MM.1S (cell line): ENCODE results near the gene SYCN.

ENCODE experiments used
- DNase-seq: peaks from one replicate; pipeline ENCODE4 v3.0.0-alpha.2; 2015
- H2AFZ ChIP-seq: fragments of 300-600 bp; sonication (generic); 2 replicates; pipeline ENCODE4 v1.6.0; 2016; ENCODE audit warnings: antibody characterized with exemption, low read length
- H3F3A ChIP-seq: fragments of 300-600 bp; sonication (generic); 2 replicates; pipeline ENCODE4 v1.6.1; 2016; ENCODE audit warnings: mild to moderate bottlenecking, antibody characterized with exemption, low read length, moderate library complexity, mixed read lengths; ENCODE audit not compliant: insufficient read depth
- H3K27ac ChIP-seq: fragments of 300-600 bp; sonication (generic); 2 replicates; pipeline ENCODE4 v1.5.1; 2016; ENCODE audit warnings: mild to moderate bottlenecking, low read length
- H3K27me3 ChIP-seq: fragments of 300-600 bp; sonication (generic); replicated peaks from 2 replicates; pipeline ENCODE4 v1.6.0; 2016; ENCODE audit warnings: low read length; ENCODE audit not compliant: insufficient read depth
- H3K36me3 ChIP-seq: fragments of 300-600 bp; sonication (generic); replicated peaks from 2 replicates; pipeline ENCODE4 v1.6.1; 2016; ENCODE audit warnings: mild to moderate bottlenecking, low read length, mixed read lengths; ENCODE audit not compliant: insufficient read depth
- H3K4me1 ChIP-seq: fragments of 300-600 bp; sonication (generic); 2 replicates; pipeline ENCODE4 v1.6.1; 2016; ENCODE audit warnings: low read length, mixed read lengths
- H3K4me2 ChIP-seq: fragments of 300-600 bp; sonication (generic); 2 replicates; pipeline ENCODE4 v1.6.0; 2016; ENCODE audit warnings: low read depth, low read length
- H3K4me3 ChIP-seq: fragments of 300-600 bp; sonication (generic); 2 replicates; pipeline ENCODE4 v1.5.1; 2016; ENCODE audit warnings: low read length, mixed read lengths
- H3K79me2 ChIP-seq: fragments of 300-600 bp; sonication (generic); 2 replicates; pipeline ENCODE4 v1.6.1; 2016; ENCODE audit warnings: mixed run types, low read length, mixed read lengths
- H3K9ac ChIP-seq: fragments of 300-600 bp; sonication (generic); 2 replicates; pipeline ENCODE4 v1.6.1; 2016; ENCODE audit warnings: low read length, mixed read lengths
- H3K9me2 ChIP-seq: fragments of 300-600 bp; sonication (generic); replicated peaks from 2 replicates; pipeline ENCODE4 v1.6.1; 2016; ENCODE audit warnings: mild to moderate bottlenecking, low read length, mixed read lengths; ENCODE audit not compliant: insufficient read depth
- H3K9me3 ChIP-seq: fragments of 300-600 bp; sonication (generic); replicated peaks from 2 replicates; pipeline ENCODE4 v1.6.1; 2016; ENCODE audit warnings: mild to moderate bottlenecking, low read length, mixed read lengths; ENCODE audit not compliant: insufficient read depth
- H4K20me1 ChIP-seq: fragments of 300-600 bp; sonication (generic); 2 replicates; pipeline ENCODE4 v1.6.1; 2016; ENCODE audit warnings: mild to moderate bottlenecking, low read length, moderate library complexity, mixed read lengths; ENCODE audit not compliant: insufficient read depth
- EZH2 ChIP-seq: fragments of 300-600 bp; sonication (generic); optimal IDR thresholded peaks from 2 replicates; pipeline ENCODE3; 2017; ENCODE audit warnings: low read depth, mild to moderate bottlenecking, antibody characterized with exemption, low read length, mixed read lengths
- EZH2phosphoT487 ChIP-seq: fragments of 300-600 bp; sonication (generic); IDR thresholded peaks from 2 replicates; pipeline ENCODE4 v1.6.1; 2018; ENCODE audit warnings: antibody characterized with exemption, low read length
- TF ChIP-seq, protein P1 (sequence below): fragments of 300-600 bp; sonication (generic); IDR thresholded peaks from 2 replicates; pipeline ENCODE4 v1.5.1; 2016; ENCODE audit warnings: antibody characterized with exemption, low read length, mixed read lengths

Gene SYCN

DNA sequence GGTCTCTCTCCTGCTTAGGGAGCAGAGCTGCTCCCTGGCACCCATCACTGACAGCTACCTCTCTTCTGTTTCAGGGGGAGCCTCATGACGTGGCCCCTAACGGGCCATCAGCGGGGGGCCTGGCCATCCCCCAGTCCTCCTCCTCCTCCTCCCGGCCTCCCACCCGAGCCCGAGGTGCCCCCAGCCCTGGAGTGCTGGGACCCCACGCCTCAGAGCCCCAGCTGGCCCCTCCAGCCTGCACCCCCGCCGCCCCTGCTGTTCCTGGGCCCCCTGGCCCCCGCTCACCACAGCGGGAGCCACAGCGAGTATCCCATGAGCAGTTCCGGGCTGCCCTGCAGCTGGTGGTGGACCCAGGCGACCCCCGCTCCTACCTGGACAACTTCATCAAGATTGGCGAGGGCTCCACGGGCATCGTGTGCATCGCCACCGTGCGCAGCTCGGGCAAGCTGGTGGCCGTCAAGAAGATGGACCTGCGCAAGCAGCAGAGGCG is 30.5 kb downstream of the SYCN start:
- Histone ChIP-seq H3K9me2 (no peaks in the 10 kb centered on the region), H3K9ac (no peak overlapping the region), H3K4me3 (no peak overlapping the region), H3F3A (no peaks in the 10 kb centered on the region), H3K27me3 (no peaks in the 10 kb centered on the region), H3K79me2 (no peaks in the 10 kb centered on the region), H4K20me1 (no peaks in the 10 kb centered on the region), H2AFZ (no peak overlapping the region), H3K9me3 (no peaks in the 10 kb centered on the region), H3K4me1 (no peaks in the 10 kb centered on the region), H3K4me2 (no peak overlapping the region), H3K36me3 (no peaks in the 10 kb centered on the region), H3K27ac (no peak overlapping the region)
- DNase-seq = no peak
- no peak for TF ChIP-seq EZH2

DNA sequence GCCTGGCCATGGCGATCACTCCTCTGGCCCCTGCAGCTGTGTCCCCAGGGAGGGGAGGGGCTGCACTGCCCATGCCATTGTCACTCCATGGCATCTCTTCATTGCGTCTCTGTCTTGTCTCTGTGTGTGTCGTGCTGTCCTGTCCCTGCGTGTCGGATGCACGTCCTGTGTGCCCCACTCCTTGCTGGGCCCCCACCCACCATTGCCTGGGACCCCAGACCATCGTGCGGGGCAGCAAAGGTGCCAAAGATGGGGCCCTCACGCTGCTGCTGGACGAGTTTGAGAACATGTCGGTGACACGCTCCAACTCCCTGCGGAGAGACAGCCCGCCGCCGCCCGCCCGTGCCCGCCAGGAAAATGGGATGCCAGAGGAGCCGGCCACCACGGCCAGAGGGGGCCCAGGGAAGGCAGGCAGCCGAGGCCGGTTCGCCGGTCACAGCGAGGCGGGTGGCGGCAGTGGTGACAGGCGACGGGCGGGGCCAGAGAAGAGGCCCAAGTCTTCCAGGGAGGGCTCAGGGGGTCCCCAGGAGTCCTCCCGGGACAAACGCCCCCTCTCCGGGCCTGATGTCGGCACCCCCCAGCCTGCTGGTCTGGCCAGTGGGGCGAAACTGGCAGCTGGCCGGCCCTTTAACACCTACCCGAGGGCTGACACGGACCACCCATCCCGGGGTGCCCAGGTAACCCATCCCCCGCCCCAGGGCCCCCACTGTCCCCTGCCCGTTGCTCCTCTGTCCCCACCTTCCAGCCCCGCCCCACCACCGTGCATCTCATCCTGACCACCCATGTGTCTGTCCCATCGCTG is 31.2 kb downstream of the SYCN start:
- TF ChIP-seq EZH2 (no peak), EZH2phosphoT487 (no peak)
- TF ChIP-seq, protein P1, sequence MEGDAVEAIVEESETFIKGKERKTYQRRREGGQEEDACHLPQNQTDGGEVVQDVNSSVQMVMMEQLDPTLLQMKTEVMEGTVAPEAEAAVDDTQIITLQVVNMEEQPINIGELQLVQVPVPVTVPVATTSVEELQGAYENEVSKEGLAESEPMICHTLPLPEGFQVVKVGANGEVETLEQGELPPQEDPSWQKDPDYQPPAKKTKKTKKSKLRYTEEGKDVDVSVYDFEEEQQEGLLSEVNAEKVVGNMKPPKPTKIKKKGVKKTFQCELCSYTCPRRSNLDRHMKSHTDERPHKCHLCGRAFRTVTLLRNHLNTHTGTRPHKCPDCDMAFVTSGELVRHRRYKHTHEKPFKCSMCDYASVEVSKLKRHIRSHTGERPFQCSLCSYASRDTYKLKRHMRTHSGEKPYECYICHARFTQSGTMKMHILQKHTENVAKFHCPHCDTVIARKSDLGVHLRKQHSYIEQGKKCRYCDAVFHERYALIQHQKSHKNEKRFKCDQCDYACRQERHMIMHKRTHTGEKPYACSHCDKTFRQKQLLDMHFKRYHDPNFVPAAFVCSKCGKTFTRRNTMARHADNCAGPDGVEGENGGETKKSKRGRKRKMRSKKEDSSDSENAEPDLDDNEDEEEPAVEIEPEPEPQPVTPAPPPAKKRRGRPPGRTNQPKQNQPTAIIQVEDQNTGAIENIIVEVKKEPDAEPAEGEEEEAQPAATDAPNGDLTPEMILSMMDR = no peak
- H3K36me3 ChIP-seq = no peaks in the 10 kb centered on the region
- no peaks in the 10 kb centered on the region for H4K20me1 ChIP-seq
- no peaks in the 10 kb centered on the region for H3K9me2 ChIP-seq
- no peaks in the 10 kb centered on the region for H3K79me2 ChIP-seq
- H3F3A ChIP-seq = no peaks in the 10 kb centered on the region
- no peak for DNase-seq
- no peaks in the 10 kb centered on the region for H3K27me3 ChIP-seq
- no peak overlapping the region for H2AFZ ChIP-seq
- no peak overlapping the region for H3K27ac ChIP-seq
- no peaks in the 10 kb centered on the region for H3K9me3 ChIP-seq
- H3K4me3 ChIP-seq = no peak overlapping the region
- H3K9ac ChIP-seq = no peak overlapping the region
- H3K4me2 ChIP-seq = no peak overlapping the region
- H3K4me1 ChIP-seq = no peaks in the 10 kb centered on the region

DNA sequence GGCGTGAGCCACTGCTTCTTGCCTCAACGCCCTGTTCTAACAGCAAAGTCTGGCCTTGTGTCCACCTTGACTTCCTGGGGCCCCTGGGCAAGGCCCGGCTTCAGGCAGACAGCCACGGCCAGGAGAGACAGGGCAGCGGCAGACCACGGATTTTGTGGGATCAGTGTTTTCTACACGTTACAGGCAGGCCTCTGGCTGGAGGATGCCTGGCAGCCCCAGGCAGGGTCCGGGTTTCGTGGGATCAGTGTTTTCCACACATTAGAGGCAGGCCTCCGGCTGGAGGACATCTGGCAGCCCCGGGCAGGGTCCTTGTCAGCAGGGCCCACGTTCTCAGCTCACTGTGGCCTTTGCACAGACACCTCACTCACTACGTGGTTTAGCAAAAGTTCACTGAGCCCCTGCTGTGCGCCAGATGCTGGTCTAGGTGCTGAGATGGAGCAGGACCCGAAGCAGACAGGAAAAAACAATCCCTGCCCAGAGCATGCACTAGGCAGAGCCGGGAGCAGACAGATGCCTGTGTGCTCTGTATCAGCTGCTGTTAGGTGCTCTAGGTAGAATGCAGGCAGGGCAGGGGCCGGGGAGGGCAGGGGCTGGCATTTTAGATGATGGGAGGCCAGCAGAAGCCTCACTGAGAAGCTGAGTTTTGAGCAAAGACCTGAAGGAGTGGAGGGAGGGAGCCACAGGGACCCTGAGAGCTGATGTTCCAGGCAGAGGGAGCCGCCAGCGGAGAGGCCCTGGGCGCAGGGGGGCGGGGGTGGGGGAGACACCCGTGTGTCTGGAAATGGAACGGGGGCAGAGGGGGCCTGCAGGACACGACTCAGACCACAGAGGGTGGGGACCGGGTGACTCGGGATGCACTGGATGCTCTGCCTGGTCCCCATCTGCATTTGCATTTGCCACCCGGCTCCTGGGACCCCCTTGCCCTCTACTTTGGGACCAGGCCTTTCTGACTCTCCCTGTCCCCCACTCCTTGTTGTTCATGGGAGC is 32.3 kb downstream of the SYCN start:
- H3K27ac ChIP-seq = no peak overlapping the region
- no peaks in the 10 kb centered on the region for H3F3A ChIP-seq
- no peaks in the 10 kb centered on the region for H4K20me1 ChIP-seq
- no peaks in the 10 kb centered on the region for H3K9me3 ChIP-seq
- H3K4me3 ChIP-seq = no peak overlapping the region
- DNase-seq = no peak
- H3K36me3 ChIP-seq = no peaks in the 10 kb centered on the region
- H3K9me2 ChIP-seq = no peaks in the 10 kb centered on the region
- H3K4me1 ChIP-seq = no peaks in the 10 kb centered on the region
- H3K27me3 ChIP-seq = no peaks in the 10 kb centered on the region
- no peaks in the 10 kb centered on the region for H3K79me2 ChIP-seq
- no peak overlapping the region for H3K4me2 ChIP-seq
- H2AFZ ChIP-seq = no peak overlapping the region
- TF ChIP-seq EZH2phosphoT487 (no peak), EZH2 (no peak)
- TF ChIP-seq, protein P1 = no peak
- no peak overlapping the region for H3K9ac ChIP-seq
